ENCODE measurements around the gene TMEM108.

DNA sequence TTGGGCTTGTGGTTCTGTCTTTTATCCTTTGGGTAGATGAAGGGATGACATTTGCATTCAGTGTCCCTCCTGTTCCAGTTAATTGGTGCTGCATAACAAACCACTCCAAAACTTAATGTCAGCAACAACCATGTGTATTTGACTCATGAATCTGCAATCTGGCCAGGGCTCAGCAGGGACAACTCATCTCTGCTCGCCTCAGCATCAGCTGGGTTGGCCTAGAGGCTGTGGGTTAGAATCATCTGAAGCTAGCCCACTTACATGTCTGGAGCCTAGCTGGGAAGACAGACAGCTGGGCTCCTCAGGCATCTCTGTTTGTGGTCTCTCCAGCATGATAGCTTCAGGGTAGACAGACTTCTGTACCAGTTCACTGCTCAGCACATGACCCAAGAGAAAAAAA, 92.0 kb downstream of the TMEM108 start:
- TF ChIP-seq, protein P1, sequence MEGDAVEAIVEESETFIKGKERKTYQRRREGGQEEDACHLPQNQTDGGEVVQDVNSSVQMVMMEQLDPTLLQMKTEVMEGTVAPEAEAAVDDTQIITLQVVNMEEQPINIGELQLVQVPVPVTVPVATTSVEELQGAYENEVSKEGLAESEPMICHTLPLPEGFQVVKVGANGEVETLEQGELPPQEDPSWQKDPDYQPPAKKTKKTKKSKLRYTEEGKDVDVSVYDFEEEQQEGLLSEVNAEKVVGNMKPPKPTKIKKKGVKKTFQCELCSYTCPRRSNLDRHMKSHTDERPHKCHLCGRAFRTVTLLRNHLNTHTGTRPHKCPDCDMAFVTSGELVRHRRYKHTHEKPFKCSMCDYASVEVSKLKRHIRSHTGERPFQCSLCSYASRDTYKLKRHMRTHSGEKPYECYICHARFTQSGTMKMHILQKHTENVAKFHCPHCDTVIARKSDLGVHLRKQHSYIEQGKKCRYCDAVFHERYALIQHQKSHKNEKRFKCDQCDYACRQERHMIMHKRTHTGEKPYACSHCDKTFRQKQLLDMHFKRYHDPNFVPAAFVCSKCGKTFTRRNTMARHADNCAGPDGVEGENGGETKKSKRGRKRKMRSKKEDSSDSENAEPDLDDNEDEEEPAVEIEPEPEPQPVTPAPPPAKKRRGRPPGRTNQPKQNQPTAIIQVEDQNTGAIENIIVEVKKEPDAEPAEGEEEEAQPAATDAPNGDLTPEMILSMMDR (IDR thresholded peaks at IDR 0.05 in 2 of 3, conservative IDR thresholded peaks at IDR 0.05 in 1 of 3; ENCODE audit: borderline replicate concordance in 1 of 3, insufficient read depth in 1 of 3, low read depth in 2 of 3, low read length in 2 of 3) = no peak
- TF ChIP-seq POLR2A (IDR thresholded peaks at IDR 0.05; ENCODE audit: borderline replicate concordance, extremely low read depth, insufficient read depth, insufficient read length) (no peak), JUND (IDR thresholded peaks at IDR 0.05) (no peak), SIN3A (IDR thresholded peaks at IDR 0.05; ENCODE audit: low read depth) (no peak), SP1 (IDR thresholded peaks at IDR 0.05; ENCODE audit: low read depth) (no peak), EZH2 (IDR thresholded peaks at IDR 0.05) (no peak), POLR2AphosphoS5 (IDR thresholded peaks at IDR 0.05; ENCODE audit: low read depth, low read length) (no peak), RAD21 (IDR thresholded peaks at IDR 0.05; ENCODE audit: low read depth) (no peak), CEBPB (IDR thresholded peaks at IDR 0.05; ENCODE audit: low read depth) (no peak), EGR1 (IDR thresholded peaks at IDR 0.05; ENCODE audit: low read depth) (no peak)
- TF ChIP-seq, protein P2, sequence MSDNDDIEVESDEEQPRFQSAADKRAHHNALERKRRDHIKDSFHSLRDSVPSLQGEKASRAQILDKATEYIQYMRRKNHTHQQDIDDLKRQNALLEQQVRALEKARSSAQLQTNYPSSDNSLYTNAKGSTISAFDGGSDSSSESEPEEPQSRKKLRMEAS (IDR thresholded peaks at IDR 0.05) = no peak
- TF ChIP-seq, protein P3, sequence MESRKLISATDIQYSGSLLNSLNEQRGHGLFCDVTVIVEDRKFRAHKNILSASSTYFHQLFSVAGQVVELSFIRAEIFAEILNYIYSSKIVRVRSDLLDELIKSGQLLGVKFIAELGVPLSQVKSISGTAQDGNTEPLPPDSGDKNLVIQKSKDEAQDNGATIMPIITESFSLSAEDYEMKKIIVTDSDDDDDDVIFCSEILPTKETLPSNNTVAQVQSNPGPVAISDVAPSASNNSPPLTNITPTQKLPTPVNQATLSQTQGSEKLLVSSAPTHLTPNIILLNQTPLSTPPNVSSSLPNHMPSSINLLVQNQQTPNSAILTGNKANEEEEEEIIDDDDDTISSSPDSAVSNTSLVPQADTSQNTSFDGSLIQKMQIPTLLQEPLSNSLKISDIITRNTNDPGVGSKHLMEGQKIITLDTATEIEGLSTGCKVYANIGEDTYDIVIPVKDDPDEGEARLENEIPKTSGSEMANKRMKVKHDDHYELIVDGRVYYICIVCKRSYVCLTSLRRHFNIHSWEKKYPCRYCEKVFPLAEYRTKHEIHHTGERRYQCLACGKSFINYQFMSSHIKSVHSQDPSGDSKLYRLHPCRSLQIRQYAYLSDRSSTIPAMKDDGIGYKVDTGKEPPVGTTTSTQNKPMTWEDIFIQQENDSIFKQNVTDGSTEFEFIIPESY (IDR thresholded peaks at IDR 0.05; ENCODE audit: extremely low read depth, insufficient replicate concordance, low read length) = no peak
- TF ChIP-seq, protein P4, sequence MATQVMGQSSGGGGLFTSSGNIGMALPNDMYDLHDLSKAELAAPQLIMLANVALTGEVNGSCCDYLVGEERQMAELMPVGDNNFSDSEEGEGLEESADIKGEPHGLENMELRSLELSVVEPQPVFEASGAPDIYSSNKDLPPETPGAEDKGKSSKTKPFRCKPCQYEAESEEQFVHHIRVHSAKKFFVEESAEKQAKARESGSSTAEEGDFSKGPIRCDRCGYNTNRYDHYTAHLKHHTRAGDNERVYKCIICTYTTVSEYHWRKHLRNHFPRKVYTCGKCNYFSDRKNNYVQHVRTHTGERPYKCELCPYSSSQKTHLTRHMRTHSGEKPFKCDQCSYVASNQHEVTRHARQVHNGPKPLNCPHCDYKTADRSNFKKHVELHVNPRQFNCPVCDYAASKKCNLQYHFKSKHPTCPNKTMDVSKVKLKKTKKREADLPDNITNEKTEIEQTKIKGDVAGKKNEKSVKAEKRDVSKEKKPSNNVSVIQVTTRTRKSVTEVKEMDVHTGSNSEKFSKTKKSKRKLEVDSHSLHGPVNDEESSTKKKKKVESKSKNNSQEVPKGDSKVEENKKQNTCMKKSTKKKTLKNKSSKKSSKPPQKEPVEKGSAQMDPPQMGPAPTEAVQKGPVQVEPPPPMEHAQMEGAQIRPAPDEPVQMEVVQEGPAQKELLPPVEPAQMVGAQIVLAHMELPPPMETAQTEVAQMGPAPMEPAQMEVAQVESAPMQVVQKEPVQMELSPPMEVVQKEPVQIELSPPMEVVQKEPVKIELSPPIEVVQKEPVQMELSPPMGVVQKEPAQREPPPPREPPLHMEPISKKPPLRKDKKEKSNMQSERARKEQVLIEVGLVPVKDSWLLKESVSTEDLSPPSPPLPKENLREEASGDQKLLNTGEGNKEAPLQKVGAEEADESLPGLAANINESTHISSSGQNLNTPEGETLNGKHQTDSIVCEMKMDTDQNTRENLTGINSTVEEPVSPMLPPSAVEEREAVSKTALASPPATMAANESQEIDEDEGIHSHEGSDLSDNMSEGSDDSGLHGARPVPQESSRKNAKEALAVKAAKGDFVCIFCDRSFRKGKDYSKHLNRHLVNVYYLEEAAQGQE (IDR thresholded peaks at IDR 0.05; ENCODE audit: low read depth) = no peak
